Hepatocyte (in vitro differentiated cells): ENCODE measurements around the gene REXO2.

Experiments used
- CTCF ChIP-seq: fragments of 200-600 bp; sonication (generic); IDR thresholded peaks from 2 replicates; pipeline ENCODE4 v1.5.1; 2016; ENCODE audit warnings: antibody characterized with exemption, mild to moderate bottlenecking; ENCODE audit not compliant: poor library complexity
- EZH2 ChIP-seq: fragments of 200-600 bp; sonication (generic); IDR thresholded peaks from 2 replicates; pipeline ENCODE4 v1.6.1; 2016; ENCODE audit warnings: antibody characterized with exemption, mild to moderate bottlenecking, borderline replicate concordance

GRCh38 chr11:114441921-114442320, 2.7 kb downstream of the REXO2 start:
- TF ChIP-seq CTCF: no peak
- TF ChIP-seq EZH2: no peak
